HuH-7 (cell line): Measurements from ENCODE around the gene SPHK2.
"Not testable (repeated sequence)": the region's sequence is repeated elsewhere in the genome, so short reads cannot be mapped to it uniquely, and the experiment has no call there.

Source experiments
- DNase-seq: peaks from one replicate; pipeline ENCODE4 v3.0.0; 2011; ENCODE audit warnings: low spot score

SPHK2 gene

DNA sequence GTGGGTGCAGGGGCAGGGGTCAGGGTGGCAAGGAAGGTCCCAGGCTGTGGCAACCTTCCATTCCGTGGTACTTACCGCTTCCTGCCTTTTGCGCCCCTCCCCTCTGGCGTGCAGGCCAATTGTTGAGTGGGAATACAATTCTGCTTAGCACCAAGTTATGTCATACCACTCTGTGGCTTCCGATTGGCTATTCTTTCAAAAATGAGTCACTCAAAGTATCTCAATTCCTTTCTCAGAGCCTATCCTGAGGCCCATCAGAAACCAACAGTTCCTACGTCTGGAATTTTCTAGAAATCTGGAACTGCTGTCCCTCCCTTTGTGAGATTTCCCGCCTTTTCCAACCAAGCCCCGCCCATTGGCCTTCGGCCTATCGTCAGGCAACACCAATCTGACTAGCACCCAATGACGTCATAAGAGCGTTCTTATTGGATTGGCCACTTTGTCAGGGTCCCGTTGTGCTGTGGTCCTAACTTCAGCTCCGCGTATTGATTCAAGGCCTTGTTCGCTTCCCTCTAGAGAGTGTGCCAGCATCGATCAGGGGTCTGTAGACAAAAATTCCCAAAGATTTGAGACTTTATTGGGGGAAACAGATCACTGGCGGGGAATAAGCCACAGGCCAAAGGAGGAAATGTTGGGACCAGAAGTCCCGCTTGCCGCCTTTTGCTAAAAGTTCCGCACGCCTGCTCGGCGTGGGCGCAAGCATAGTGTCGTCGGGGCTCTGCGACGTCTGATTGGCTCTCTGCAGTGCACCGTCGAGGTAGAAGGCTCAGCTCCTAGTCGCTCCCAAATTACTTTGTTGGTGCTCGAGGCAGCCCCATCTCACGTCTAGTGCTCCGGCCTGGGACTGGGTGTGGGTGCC, 41.8 kb downstream of the SPHK2 start:
- peak; percentile 67 for DNase-seq

- DNase-seq: no peak
These were observed 42.4 kb downstream of the SPHK2 start for GRCh38 chr19:48661711-48662090.

- DNase-seq: no peak
These were observed 44.4 kb downstream of the SPHK2 start for GRCh38 chr19:48663667-48664066.

GRCh38 chr19:48664476-48664875, 45.2 kb downstream of the SPHK2 start:
- no peak for DNase-seq

- DNase-seq: no peak
These were observed 46.5 kb downstream of the SPHK2 start for GRCh38 chr19:48665786-48666185.

DNA sequence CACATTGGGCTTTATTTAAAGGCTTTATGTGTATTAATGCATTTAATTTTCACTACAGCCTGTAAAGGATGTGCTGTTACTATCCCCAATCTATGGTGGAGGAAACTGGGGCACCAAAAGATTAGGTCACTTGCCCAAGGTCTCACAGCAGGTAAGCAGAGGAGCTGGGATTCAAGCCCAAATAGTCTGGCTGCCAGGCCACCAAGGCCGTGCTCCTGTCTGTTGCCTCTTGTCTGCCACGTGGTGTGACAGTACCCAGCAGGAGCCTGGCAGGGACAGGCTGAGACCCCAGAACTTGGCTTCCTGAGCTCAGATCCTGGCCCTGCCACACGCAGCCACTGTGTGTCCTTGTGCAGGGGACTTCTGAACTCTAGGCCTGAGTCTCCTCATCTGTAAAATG, 49.0 kb downstream of the SPHK2 start:
- no peak for DNase-seq

GRCh38 chr19:48668761-48669160, 49.5 kb downstream of the SPHK2 start:
- no peak for DNase-seq

- no peak for DNase-seq
These were observed 50.8 kb downstream of the SPHK2 start for GRCh38 chr19:48669903-48670668.

DNA sequence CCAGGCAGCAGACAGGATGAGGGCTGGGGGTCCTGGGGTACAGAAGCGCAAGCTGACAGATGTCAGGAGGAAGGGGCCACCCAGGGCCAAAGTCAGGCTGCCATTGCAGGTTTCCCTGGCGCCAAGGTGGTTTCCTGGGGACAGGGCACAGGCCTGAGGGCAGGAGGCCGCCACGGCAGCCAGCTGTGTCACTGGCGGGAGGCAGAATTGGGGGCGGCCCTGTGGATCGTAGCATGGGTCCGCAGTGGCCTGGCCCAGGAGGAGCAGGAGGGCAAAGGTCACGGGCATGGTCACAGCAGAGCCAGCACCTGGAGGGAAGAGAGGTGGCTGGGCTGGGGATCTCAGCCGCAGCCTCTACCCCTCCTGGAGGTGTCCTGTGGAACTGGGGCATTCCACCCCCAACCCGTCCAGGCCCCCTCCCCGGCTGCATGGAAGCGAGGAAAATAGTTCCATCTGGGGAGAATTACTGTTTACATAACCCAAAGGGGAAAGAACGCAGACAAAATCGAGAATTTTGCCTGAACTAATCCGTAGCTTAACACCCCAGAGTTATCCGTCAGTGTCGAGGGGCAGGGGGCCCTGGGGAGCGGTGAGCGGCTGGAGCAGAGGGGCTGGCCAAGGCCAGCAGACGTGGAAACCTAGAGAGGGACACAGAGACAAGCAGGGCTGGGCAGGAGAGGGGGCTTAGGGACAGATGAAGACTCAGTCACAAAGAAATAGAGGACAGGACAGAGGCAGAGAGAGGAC, 51.6 kb downstream of the SPHK2 start:
- no peak for DNase-seq

DNA sequence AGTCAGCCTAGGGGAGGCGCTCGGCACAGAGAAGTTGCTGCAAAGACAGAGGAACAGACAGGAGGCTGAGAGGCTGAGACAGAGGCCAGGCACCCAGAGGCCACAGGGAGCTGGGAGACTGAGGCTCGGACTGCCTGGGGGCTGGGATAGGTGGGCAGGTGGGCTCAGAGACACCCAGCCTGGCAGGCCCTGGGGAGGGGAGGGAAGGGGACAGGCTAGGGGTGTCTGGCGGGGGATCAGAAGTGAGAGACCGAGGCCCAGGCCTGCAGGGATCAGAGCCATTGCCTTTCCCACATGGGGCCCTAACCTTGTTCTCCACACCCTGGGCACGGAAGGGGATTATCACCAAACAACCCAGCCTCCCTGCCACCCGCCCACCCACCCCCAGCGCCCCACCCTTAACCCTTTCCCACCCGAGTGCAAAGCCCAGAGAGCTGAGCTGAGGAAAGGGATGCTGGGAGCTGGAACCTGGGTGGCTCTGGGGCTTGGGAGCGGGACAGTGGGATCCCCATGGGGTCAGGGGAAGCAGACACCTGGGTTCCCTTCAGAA, 52.2 kb downstream of the SPHK2 start:
- no peak for DNase-seq

- DNase-seq: no peak
These were observed 53.7 kb downstream of the SPHK2 start, which contains the start of gene NTN5 for GRCh38 chr19:48672994-48673393. Gene NTN5 (minus strand): TSS chr19:48673017. CDS start chr19:48670986, 2,031 bp downstream.

DNA sequence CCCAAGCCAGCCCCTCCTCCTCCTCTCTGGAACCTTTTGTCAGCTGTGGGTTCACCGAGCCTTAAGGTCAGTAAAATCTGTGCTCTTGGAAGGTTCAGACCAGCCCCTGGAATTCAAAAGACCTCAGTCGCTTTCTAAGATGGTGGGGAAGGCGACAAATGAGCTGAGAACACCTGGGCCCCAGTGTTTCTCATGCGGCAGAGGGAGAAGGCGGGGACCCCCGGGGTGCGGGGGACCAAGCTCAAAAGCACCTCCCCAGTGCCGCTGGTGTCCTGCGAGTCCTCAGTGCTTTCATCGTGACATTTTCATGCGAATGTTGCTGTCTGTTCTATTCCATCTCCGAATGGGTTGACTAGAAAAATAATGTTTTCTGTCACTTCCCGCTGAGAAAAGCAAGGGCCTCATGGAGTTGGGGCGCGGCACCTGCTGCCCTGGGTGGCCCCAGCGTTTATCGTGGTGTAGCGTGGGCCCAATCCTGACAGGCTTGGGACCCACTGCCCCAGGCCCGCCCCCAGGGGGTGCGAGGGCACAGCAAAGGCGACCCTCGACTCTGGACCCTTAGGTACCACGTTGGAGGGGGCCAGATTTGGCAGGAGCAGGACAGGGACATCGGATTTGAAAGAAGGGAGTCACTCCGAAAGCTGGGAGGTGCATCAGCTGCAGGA, 54.3 kb downstream of the SPHK2 start:
- DNase-seq: no peak

GRCh38 chr19:48674216-48674809, 55.0 kb downstream of the SPHK2 start:
- DNase-seq: no peak

DNA sequence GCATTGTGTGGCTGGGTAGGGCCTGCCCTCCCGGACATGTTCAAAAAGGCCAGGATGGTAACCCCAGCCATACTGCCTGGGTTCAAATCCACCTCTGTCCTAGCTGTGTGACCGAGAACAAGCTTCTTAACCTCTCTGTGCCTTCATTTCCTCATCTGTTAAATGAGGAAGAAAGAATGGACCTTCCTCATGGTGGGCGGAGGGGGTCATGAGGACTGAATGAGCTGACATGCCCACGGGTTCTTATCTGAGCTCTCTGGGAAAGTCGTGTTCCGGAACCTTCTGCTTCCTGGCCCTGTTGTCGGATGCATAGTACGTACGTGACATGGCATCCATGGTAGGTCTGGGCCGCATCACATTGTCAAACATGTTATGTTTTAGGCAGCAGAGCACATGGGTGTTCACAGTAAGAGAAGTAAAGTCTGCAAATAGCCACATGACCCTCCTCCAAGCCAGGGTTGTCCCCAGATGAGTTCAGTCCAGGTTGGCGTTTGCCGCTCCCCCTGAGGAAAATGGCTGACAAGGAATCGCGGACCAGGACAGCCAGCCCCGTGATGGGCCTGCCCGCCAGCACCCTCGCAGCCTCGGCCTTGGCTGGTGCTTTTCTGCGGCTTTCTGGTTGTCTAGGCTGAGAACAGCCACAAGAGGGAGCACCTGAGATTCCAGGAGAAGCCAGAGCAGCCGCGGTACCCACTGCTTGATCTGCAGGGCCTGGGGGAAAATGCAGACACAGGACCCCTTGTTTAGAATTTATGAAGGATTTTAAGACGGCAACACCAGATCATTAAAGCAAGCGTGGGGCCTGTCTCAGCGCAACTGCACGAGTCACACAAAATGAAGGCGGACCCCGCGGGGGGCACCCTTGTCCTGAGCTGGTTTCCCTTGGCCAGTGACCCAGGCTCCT, 55.9 kb downstream of the SPHK2 start:
- peak; percentile 98 for DNase-seq

DNA sequence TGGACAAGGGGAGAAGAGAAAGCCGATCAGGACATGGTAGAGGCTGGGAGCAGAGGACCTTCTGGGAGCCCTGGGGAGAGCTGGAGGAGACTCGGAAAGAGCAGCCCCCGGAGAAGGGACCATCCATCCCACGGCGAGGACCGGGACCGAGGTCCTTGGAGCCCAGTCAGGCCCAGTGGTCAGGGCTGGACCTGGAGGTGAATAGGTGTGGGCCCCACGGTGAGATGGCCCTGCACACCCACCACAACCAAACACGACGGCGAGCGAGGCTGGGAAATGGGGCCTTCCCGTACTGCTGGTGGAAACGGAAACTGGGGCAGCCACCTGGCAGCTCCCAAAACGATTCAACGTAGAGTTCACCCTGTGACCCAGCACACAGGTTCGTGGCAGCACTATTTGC, 57.2 kb downstream of the SPHK2 start:
- no peak for DNase-seq

DNA sequence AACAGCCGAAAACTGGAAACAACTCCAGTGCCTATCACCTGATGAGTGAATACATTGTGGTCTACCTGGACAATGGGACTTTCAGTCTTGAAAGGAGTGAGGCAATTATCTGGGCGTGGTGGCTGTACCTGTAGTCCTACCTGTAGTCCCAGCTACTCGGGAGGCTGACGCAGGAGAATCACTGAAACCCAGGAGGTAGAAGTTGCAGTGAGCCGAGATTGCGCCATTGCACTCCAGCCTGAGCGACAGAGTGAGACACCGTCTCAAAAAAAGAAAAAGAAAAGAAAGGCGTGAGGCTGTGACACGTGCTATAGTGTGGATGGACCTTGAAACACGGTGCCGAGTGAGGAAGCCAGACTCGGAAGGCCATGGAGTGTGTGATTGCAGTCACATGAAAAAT, 57.6 kb downstream of the SPHK2 start:
- no peak for DNase-seq

GRCh38 chr19:48678201-48678600, 58.9 kb downstream of the SPHK2 start:
- DNase-seq: no peak

GRCh38 chr19:48680006-48680405, 60.7 kb downstream of the SPHK2 start:
- not testable (repeated sequence) for DNase-seq
